ENCODE results near the gene CTNNA1. TPM values are rescaled to one million over a fixed set of nuclear protein-coding genes. Genes with fewer than 3 reads are reported as not detected.
"Not testable (repeated sequence)": the region's sequence is repeated elsewhere in the genome, so short reads cannot be mapped to it uniquely, and the experiment has no call there.

Gene CTNNA1
- total and polyA plus RNA-seq, 9 of the 15 experiments (the other 6 are each of a cell fraction or from before 2014, with no cell fraction given) = 29.6 to 117 (median 89.1) TPM

GRCh38 chr5:138809391-138809790, 56.2 kb downstream of the CTNNA1 start (continued):
- TF ChIP-seq, protein P1, sequence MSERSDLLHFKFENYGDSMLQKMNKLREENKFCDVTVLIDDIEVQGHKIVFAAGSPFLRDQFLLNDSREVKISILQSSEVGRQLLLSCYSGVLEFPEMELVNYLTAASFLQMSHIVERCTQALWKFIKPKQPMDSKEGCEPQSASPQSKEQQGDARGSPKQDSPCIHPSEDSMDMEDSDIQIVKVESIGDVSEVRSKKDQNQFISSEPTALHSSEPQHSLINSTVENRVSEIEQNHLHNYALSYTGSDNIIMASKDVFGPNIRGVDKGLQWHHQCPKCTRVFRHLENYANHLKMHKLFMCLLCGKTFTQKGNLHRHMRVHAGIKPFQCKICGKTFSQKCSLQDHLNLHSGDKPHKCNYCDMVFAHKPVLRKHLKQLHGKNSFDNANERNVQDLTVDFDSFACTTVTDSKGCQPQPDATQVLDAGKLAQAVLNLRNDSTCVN (CRISPR knock-in tag; IDR thresholded peaks at IDR 0.05) = no peak

DNA sequence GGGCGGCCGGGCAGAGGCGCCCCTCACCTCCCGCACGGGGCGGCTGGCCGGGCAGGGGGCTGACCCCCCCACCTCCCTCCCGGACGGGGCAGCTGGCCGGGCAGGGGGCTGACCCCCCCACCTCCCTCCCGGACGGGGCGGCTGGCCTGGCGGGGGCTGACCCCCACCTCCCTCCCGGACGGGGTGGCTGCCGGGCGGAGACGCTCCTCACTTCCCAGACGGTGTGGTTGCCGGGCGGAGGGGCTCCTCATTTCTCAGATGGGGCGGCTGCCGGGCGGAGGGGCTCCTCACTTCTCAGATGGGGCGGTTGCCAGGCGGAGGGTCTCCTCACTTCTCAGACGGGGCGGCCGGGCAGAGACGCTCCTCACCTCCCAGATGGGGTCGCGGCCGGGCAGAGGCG, 57.6 kb downstream of the CTNNA1 start:
- H3K27me3 ChIP-seq (ENCODE audit: control insufficient read depth in 2 of 2, insufficient read depth in 2 of 2, low read length in 2 of 2); H3K4me2 ChIP-seq (ENCODE audit: insufficient read depth, low read length); BruUV-seq (replicated peaks); DNase-seq (ENCODE audit: extremely low read depth in 1 of 4, low spot score in 3 of 4); H3K4me3 ChIP-seq; POLR2A ChIA-PET; H2AFZ ChIP-seq (ENCODE audit: low read depth, low read length); H3K9me3 ChIP-seq (replicated peaks; ENCODE audit: control insufficient read depth, insufficient read depth, low read depth, low read length); in situ Hi-C loops (cut with MboI); H3K79me2 ChIP-seq (ENCODE audit: control insufficient read depth, insufficient read depth, low read length); H3K27ac ChIP-seq (ENCODE audit: extremely low read depth, low read depth, low read length); ATAC-seq; H4K20me1 ChIP-seq (replicated peaks; ENCODE audit: control insufficient read depth, insufficient read depth, low read length); H3K9me1 ChIP-seq (ENCODE audit: control insufficient read depth, insufficient read depth, low read length); H3K4me1 ChIP-seq (replicated peaks in 1 of 2; ENCODE audit: control insufficient read depth in 2 of 2, insufficient read depth in 2 of 2, low read length in 2 of 2); H3K9ac ChIP-seq (ENCODE audit: insufficient read depth in 1 of 2, low read depth in 2 of 2, low read length in 2 of 2); intact Hi-C loops (cut with micrococcal nuclease); FAIRE-seq; CTCF ChIA-PET (ENCODE audit: low intra/inter-chr PET ratio): not testable (repeated sequence)
- peaks cover 24% of the 10 kb centered on the region; the same call in 2 of the 3 replicates for H3K36me3 ChIP-seq (ENCODE audit: control insufficient read depth, insufficient read depth, low read length)
- no CpG with 5 or more reads among the region's 35 CpGs for WGBS (ENCODE audit: insufficient coverage, low coverage, missing lambda C conversion rate)

DNA sequence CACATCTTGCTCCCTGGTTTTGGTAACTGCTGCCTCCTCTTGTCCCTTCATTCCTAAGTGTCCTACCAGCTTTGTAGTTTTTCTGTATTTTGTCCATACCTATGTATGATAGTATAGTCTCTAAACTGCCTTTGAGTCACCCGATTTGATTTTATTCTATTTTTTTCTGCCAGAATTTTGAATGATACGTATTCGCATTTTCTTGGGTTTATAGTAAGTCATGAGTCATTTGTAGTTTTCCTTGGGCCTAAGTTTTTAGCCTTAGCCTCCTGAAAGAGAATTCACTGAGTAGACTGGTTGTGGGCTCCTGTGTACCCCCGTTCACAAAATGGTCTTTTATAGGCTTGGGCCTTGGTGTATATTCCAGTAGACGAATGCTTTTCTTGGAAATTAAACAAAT, 62.3 kb downstream of the CTNNA1 start:
- no TSS peak for BruUV-seq (replicated peaks)
- H3K27ac ChIP-seq (ENCODE audit: extremely low read depth, low read depth, low read length) = no peak overlapping the region
- in situ Hi-C loops (cut with MboI) (no loop called here), intact Hi-C loops (cut with micrococcal nuclease) (no loop called here)
- FAIRE-seq (no peak), ATAC-seq (no peak), DNase-seq (ENCODE audit: extremely low read depth in 1 of 4, low spot score in 3 of 4) (no peak)
- no peaks in the 10 kb centered on the region for H3K9me1 ChIP-seq (ENCODE audit: control insufficient read depth, insufficient read depth, low read length)
- WGBS (ENCODE audit: insufficient coverage, low coverage, missing lambda C conversion rate) = 80% methylated on average over 5 of the region's 5 CpGs
- ChIA-PET CTCF (ENCODE audit: low intra/inter-chr PET ratio) (no interaction called here), POLR2A (interaction anchor here (0.6 to 0.8 kb wide), 2 partner anchors 18 to 436 kb away, joined by 3 read pairs; no protein-coding TSS in a partner anchor)
- no peak overlapping the region for H3K9ac ChIP-seq (ENCODE audit: insufficient read depth in 1 of 2, low read depth in 2 of 2, low read length in 2 of 2)
- H3K36me3 ChIP-seq (ENCODE audit: control insufficient read depth, insufficient read depth, low read length) = peaks cover 17% of the 10 kb centered on the region; the same call in 2 of the 3 replicates
- H3K4me2 ChIP-seq (ENCODE audit: insufficient read depth, low read length) = no peak overlapping the region
- no peak overlapping the region for H3K4me3 ChIP-seq
- no peaks in the 10 kb centered on the region for H3K9me3 ChIP-seq (replicated peaks; ENCODE audit: control insufficient read depth, insufficient read depth, low read depth, low read length)
- H3K27me3 ChIP-seq (ENCODE audit: control insufficient read depth in 2 of 2, insufficient read depth in 2 of 2, low read length in 2 of 2) = no peaks in the 10 kb centered on the region
- H2AFZ ChIP-seq (ENCODE audit: low read depth, low read length) = no peak overlapping the region
- H3K79me2 ChIP-seq (ENCODE audit: control insufficient read depth, insufficient read depth, low read length) = no peaks in the 10 kb centered on the region
- no peaks in the 10 kb centered on the region for H3K4me1 ChIP-seq (replicated peaks in 1 of 2; ENCODE audit: control insufficient read depth in 2 of 2, insufficient read depth in 2 of 2, low read length in 2 of 2)
- H4K20me1 ChIP-seq (replicated peaks; ENCODE audit: control insufficient read depth, insufficient read depth, low read length) = no peaks in the 10 kb centered on the region
- TF ChIP-seq ZFPM2 (CRISPR knock-in tag; IDR thresholded peaks at IDR 0.05) (no peak), E2F3 (CRISPR knock-in tag; IDR thresholded peaks at IDR 0.05) (no peak), TFE3 (CRISPR knock-in tag; IDR thresholded peaks at IDR 0.05) (no peak), ZNF584 (CRISPR knock-in tag; IDR thresholded peaks at IDR 0.05; ENCODE audit: low read depth) (no peak), ZNF77 (CRISPR knock-in tag; IDR thresholded peaks at IDR 0.05) (no peak), POLR3A (IDR thresholded peaks at IDR 0.05; ENCODE audit: borderline replicate concordance, extremely low read depth, insufficient read depth, insufficient read length) (no peak), GATAD2A (IDR thresholded peaks at IDR 0.05) (no peak), SRF (CRISPR knock-in tag; IDR thresholded peaks at IDR 0.05) (no peak)
- TF ChIP-seq, protein P2, sequence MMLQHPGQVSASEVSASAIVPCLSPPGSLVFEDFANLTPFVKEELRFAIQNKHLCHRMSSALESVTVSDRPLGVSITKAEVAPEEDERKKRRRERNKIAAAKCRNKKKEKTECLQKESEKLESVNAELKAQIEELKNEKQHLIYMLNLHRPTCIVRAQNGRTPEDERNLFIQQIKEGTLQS (IDR thresholded peaks at IDR 0.05) = no peak
- TF ChIP-seq, protein P2 (CRISPR knock-in tag; conservative IDR thresholded peaks at IDR 0.05) = no peak

All from K562 (cell line).